SK-N-SH (cell line): ENCODE measurements around the gene SACM1L. TPM values are rescaled to one million over a fixed set of nuclear protein-coding genes. Genes with fewer than 3 reads are reported as not detected.

ENCODE experiments used
- CTCF ChIA-PET: fragments of 300-600, 350-600 bp; formaldehyde crosslinking; extraction: SDS; loops from one replicate; lab custom pipeline; 2021; lab: Yijun Ruan, JAX
- POLR2A ChIA-PET: fragments of 350-600 bp; sonication (Branson Sonifier 250); formaldehyde crosslinking; extraction: SDS; loops from one replicate; lab custom pipeline; 2020; ENCODE audit warnings: antibody characterized with exemption, inconsistent platforms; lab: Yijun Ruan, JAX
- DNase-seq: peaks from one replicate; pipeline ENCODE4 v3.0.0; 2012
- H2AFZ ChIP-seq: fragments of 200-600 bp; sonication (generic); 2 replicates; pipeline ENCODE4 v1.8.1; 2016; ENCODE audit warnings: antibody characterized with exemption, mild to moderate bottlenecking, low read depth
- H3F3A ChIP-seq: fragments of 200-600 bp; sonication (generic); replicated peaks from 2 replicates; pipeline ENCODE3; 2016; ENCODE audit warnings: antibody characterized with exemption, mild to moderate bottlenecking; ENCODE audit not compliant: insufficient read depth
- H3K27ac ChIP-seq, 2 experiments: fragments of 200-500 bp in 1 of 2; fragments of 200-600 bp in 1 of 2; sonication (Bioruptor generic) in 1 of 2; sonication (generic), shearing (Covaris generic) in 1 of 2; 2 replicates each; pipeline versions ENCODE4 v1.5.1 to v1.6.1; 2014 to 2016; ENCODE audit warnings: low read depth in 2 of 2, inconsistent platforms in 1 of 2, low read length in 1 of 2, mild to moderate bottlenecking in 1 of 2, mixed read lengths in 1 of 2
- H3K27me3 ChIP-seq: fragments of 200-600 bp; sonication (generic), shearing (Covaris generic); 2 replicates; pipeline ENCODE4 v1.6.1; 2016; ENCODE audit warnings: mixed run types; ENCODE audit not compliant: insufficient read depth
- H3K36me3 ChIP-seq, 2 experiments: fragments of 200-500 bp in 1 of 2; fragments of 200-600 bp in 1 of 2; sonication (Bioruptor generic) in 1 of 2; sonication (generic) in 1 of 2; replicated peaks in 1 of 2; 2 replicates each; pipeline versions ENCODE3 to v1.5.1; 2014 to 2016; ENCODE audit warnings: low read length in 1 of 2, mild to moderate bottlenecking in 1 of 2; ENCODE audit not compliant: insufficient read depth in 2 of 2, control insufficient read depth in 1 of 2
- H3K4me1 ChIP-seq, 2 experiments: fragments of 200-500 bp in 1 of 2; fragments of 200-600 bp in 1 of 2; sonication (Bioruptor generic) in 1 of 2; sonication (generic), shearing (Covaris generic) in 1 of 2; 2 replicates each; pipeline versions ENCODE4 v1.5.1 to v1.6.1; 2014 to 2016; ENCODE audit warnings: low read depth in 1 of 2, low read length in 1 of 2, mixed run types in 1 of 2; ENCODE audit not compliant: insufficient read depth in 2 of 2, control insufficient read depth in 1 of 2
- H3K4me2 ChIP-seq: fragments of 200-600 bp; sonication (generic), shearing (Covaris generic); 2 replicates; pipeline ENCODE4 v1.6.1; 2017; ENCODE audit warnings: mixed run types
- H3K4me3 ChIP-seq, 2 experiments: fragments of 200-500 bp in 1 of 2; fragments of 200-600 bp in 1 of 2; sonication (Bioruptor generic) in 1 of 2; sonication (generic), shearing (Covaris generic) in 1 of 2; 2 replicates each; pipeline versions ENCODE4 v1.5.1 to v1.8.1; 2014 to 2016; ENCODE audit warnings: low read depth in 2 of 2, inconsistent platforms in 1 of 2, low read length in 1 of 2, mild to moderate bottlenecking in 1 of 2, mixed read lengths in 1 of 2, moderate library complexity in 1 of 2
- H3K79me2 ChIP-seq: fragments of 200-600 bp; sonication (generic); 2 replicates; pipeline ENCODE4 v1.8.1; 2017; ENCODE audit warnings: mild to moderate bottlenecking; ENCODE audit not compliant: insufficient read depth
- H3K9ac ChIP-seq: fragments of 200-600 bp; sonication (generic); 2 replicates; pipeline ENCODE4 v1.6.1; 2017; ENCODE audit warnings: mixed run types
- H3K9me2 ChIP-seq: fragments of 200-600 bp; sonication (generic); 2 replicates; pipeline ENCODE4 v1.6.1; 2017; ENCODE audit warnings: mixed run types
- H3K9me3 ChIP-seq: fragments of 200-600 bp; sonication (generic); 2 replicates; pipeline ENCODE4 v1.6.1; 2017; ENCODE audit warnings: mixed run types, mild to moderate bottlenecking, moderate library complexity
- H4K20me1 ChIP-seq: fragments of 200-600 bp; sonication (generic); 2 replicates; pipeline ENCODE4 v1.6.1; 2017; ENCODE audit warnings: mild to moderate bottlenecking, mixed run types; ENCODE audit not compliant: insufficient read depth
- EP300 ChIP-seq, 2 experiments: IDR thresholded peaks; 2 replicates each; pipeline versions ENCODE4 v1.4.0 to v1.6.1; 2012; ENCODE audit warnings: borderline replicate concordance in 1 of 2, low read depth in 1 of 2, low read length in 1 of 2
- EZH2phosphoT487 ChIP-seq: fragments of 200-600 bp; sonication (generic); IDR thresholded peaks from 2 replicates; pipeline ENCODE4 v1.6.1; 2017; ENCODE audit warnings: low read depth, mixed run types, mild to moderate bottlenecking, antibody characterized with exemption, moderate library complexity, borderline replicate concordance
- FOSL2 ChIP-seq: IDR thresholded peaks from 2 replicates; pipeline ENCODE4 v1.4.0; 2012; ENCODE audit warnings: low read depth, mild to moderate bottlenecking, moderate library complexity, borderline replicate concordance
- FOXM1 ChIP-seq: IDR thresholded peaks from 2 replicates; pipeline ENCODE4 v1.4.0; 2012; ENCODE audit warnings: low read depth, mild to moderate bottlenecking
- GABPA ChIP-seq: IDR thresholded peaks from 2 replicates; pipeline ENCODE4 v1.4.0; 2012; ENCODE audit warnings: low read depth, mild to moderate bottlenecking
- JUND ChIP-seq: IDR thresholded peaks from 2 replicates; pipeline ENCODE4 v1.4.0; 2012
- MXI1 ChIP-seq: IDR thresholded peaks from 2 replicates; pipeline ENCODE4 v1.6.1; 2012; ENCODE audit warnings: mild to moderate bottlenecking, low read depth, low read length, improper control_type of control experiment
- NFIC ChIP-seq: IDR thresholded peaks from 2 replicates; pipeline ENCODE4 v1.4.0; 2012; ENCODE audit warnings: borderline replicate concordance
- NRF1 ChIP-seq: IDR thresholded peaks from 2 replicates; pipeline ENCODE4 v1.6.1; 2012; ENCODE audit warnings: low read depth, mild to moderate bottlenecking, low read length
- POLR2AphosphoS5 ChIP-seq: IDR thresholded peaks from 2 replicates; pipeline ENCODE4 v1.6.1; 2012; ENCODE audit warnings: low read depth, low read length
- RCOR1 ChIP-seq: fragments of 150-350 bp; IDR thresholded peaks from 2 replicates; pipeline ENCODE4 v1.6.1; 2017; ENCODE audit warnings: antibody characterized with exemption, low read length
- REST ChIP-seq: IDR thresholded peaks from 2 replicates; pipeline ENCODE4 v1.6.1; 2012; ENCODE audit warnings: mild to moderate bottlenecking, low read depth, low read length, moderate library complexity
- RFX5 ChIP-seq: IDR thresholded peaks from 2 replicates; pipeline ENCODE4 v1.6.1; 2012; ENCODE audit warnings: mild to moderate bottlenecking, improper control_type of control experiment, low read length
- RXRA ChIP-seq: IDR thresholded peaks from 2 replicates; pipeline ENCODE4 v1.4.0; 2012; ENCODE audit warnings: low read depth, mild to moderate bottlenecking, borderline replicate concordance
- SMC3 ChIP-seq: IDR thresholded peaks from 2 replicates; pipeline ENCODE4 v1.6.1; 2012; ENCODE audit warnings: low read depth, low read length, improper control_type of control experiment
- YY1 ChIP-seq: IDR thresholded peaks from 2 replicates; pipeline ENCODE4 v1.4.0; 2012; ENCODE audit warnings: low read depth, mild to moderate bottlenecking
- WGBS: methylation state at CpG from one replicate; pipeline ENCODE4 v1.1.6; 2017; ENCODE audit warnings: low lambda C conversion rate; 5-methylcytosine and 5-hydroxymethylcytosine counted together
- polyA plus RNA-seq, 3 experiments: library from polyadenylated mRNA; depleted of rRNA; stranded (reverse); fragments of >200 nt; gene quantifications; 2 replicates each; pipeline ENCODE4 v1.2.3, GENCODE V29; 2012
- TF ChIP-seq, protein P1 (sequence below): IDR thresholded peaks from 2 replicates; pipeline ENCODE4 v1.4.0; 2012; ENCODE audit warnings: low read depth

Gene SACM1L
- polyA plus RNA-seq, 1 of the 3 experiments (the other 2 are of a cell fraction), result 11.2 TPM

- 2% methylated on average over 8 of the region's 8 CpGs for WGBS
- Histone ChIP-seq H3K9ac (peak overlapping the region; percentile 97), H3K9me3 (no peaks in the 10 kb centered on the region), H3K36me3 (peaks cover 8 to 19% of the 10 kb centered on the region in 2 experiments), H3K4me2 (peak overlapping the region; percentile 87), H3K27ac (peak overlapping the region; percentile 90 to 94), H3K27me3 (no peaks in the 10 kb centered on the region), H3F3A (peaks cover 24% of the 10 kb centered on the region), H2AFZ (peak overlapping the region; percentile 82), H4K20me1 (peaks cover 40% of the 10 kb centered on the region), H3K79me2 (peaks cover 55% of the 10 kb centered on the region), H3K4me3 (peak overlapping the region; percentile 86 to 90), H3K4me1 (peaks cover 6 to 14% of the 10 kb centered on the region in 2 experiments; a peak in 2 of 4 replicates), H3K9me2 (no peaks in the 10 kb centered on the region)
- CTCF ChIA-PET, result interaction anchor here (0.7 to 2.8 kb wide), 7 partner anchors 24 to 389 kb away, joined by 3 to 11 read pairs (median 4); no protein-coding TSS in a partner anchor
- POLR2A ChIA-PET, result interaction anchor here (1.2 kb wide), 1 partner anchor 19 kb away, joined by 4 read pairs; no protein-coding TSS in a partner anchor
- DNase-seq, result no peak
- TF ChIP-seq MXI1 (no peak), REST (no peak), YY1 (0 out of 2 replicates have a peak, but pooled peaks have one; percentile 2), EZH2phosphoT487 (no peak), POLR2AphosphoS5 (no peak), RCOR1 (no peak), FOXM1 (no peak)
Observed at GRCh38 chr3:45689787-45690145, 570 bp downstream of the SACM1L start.

- peaks cover 62% of the 10 kb centered on the region for H3K79me2 ChIP-seq
- DNase-seq, result peak; percentile 67
- peak overlapping the region; percentile 97 for H3K9ac ChIP-seq
- no peaks in the 10 kb centered on the region for H3K27me3 ChIP-seq
- no peak overlapping the region; the same call in 1 of the 2 replicates for H2AFZ ChIP-seq
- POLR2A ChIA-PET, result no interaction called here
- peak overlapping the region; percentile 90 to 94; a peak in 3 of 4 replicates for H3K27ac ChIP-seq
- peak overlapping the region; percentile 86 to 90 for H3K4me3 ChIP-seq
- CTCF ChIA-PET, result interaction anchor here (0.9 to 2.8 kb wide), 8 partner anchors 23 to 179 kb away, joined by 3 to 11 read pairs (median 4); no protein-coding TSS in a partner anchor
- no peaks in the 10 kb centered on the region for H3K9me3 ChIP-seq
- peak overlapping the region; percentile 87 for H3K4me2 ChIP-seq
- 8% methylated on average over 4 of the region's 4 CpGs for WGBS
- H3K4me1 ChIP-seq, result peaks cover 6 to 14% of the 10 kb centered on the region in 2 experiments; a peak in 2 of 4 replicates
- H3K9me2 ChIP-seq, result no peaks in the 10 kb centered on the region
- peaks cover 24% of the 10 kb centered on the region for H3F3A ChIP-seq
- H4K20me1 ChIP-seq, result peaks cover 43% of the 10 kb centered on the region
- peaks cover 8 to 19% of the 10 kb centered on the region in 2 experiments for H3K36me3 ChIP-seq
- TF ChIP-seq RXRA (no peak), REST (no peak), SMC3 (no peak), EZH2phosphoT487 (no peak), GABPA (no peak), JUND (no peak), POLR2AphosphoS5 (no peak), NFIC (no peak), FOSL2 (no peak), RFX5 (0 out of 2 replicates have a peak, but pooled peaks have one; percentile 7), MXI1 (peak; percentile 99), EP300 (IDR thresholded peaks at IDR 0.05; ENCODE audit: borderline replicate concordance in 1 of 2, low read depth in 1 of 2, low read length in 1 of 2) (peak in 1 of 2 experiments; percentile 70; a peak in 1 of 4 replicates), NRF1 (no peak)
- TF ChIP-seq, protein P1, sequence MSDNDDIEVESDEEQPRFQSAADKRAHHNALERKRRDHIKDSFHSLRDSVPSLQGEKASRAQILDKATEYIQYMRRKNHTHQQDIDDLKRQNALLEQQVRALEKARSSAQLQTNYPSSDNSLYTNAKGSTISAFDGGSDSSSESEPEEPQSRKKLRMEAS, result no peak
Observed at GRCh38 chr3:45690336-45691035, 1.3 kb downstream of the SACM1L start.
